Liver (tissue), 9 donors: ENCODE measurements around the gene UGT1A4. TPM values are rescaled to one million over a fixed set of nuclear protein-coding genes. Genes with fewer than 3 reads are reported as not detected.
A peak's percentile ranks its signal among the peaks of the same experiment; 100 is the strongest.

ENCODE experiments used
- DNase-seq: peaks from one replicate; pipeline ENCODE4 v3.0.0-alpha.2; 2017; ENCODE audit warnings: low spot score
- H3K27ac ChIP-seq, 2 donors: one replicate each; pipeline ENCODE4 v1.7.0; 2013; ENCODE audit warnings: inconsistent platforms in 2 of 2, low read length in 2 of 2, control low read depth in 1 of 2, low read depth in 1 of 2, mild to moderate bottlenecking in 1 of 2
- H3K27me3 ChIP-seq, 4 donors: one replicate each; pipeline versions ENCODE4 v1.6.1 to v1.7.0; 2013; ENCODE audit warnings: low read length in 3 of 4, inconsistent platforms in 1 of 4, mild to moderate bottlenecking in 1 of 4, moderate library complexity in 1 of 4; ENCODE audit not compliant: control insufficient read depth in 4 of 4, insufficient read depth in 4 of 4
- H3K36me3 ChIP-seq, 4 donors: one replicate each; pipeline versions ENCODE4 v1.6.1 to v1.7.0; 2013; ENCODE audit warnings: low read length in 3 of 4, mild to moderate bottlenecking in 3 of 4, low read depth in 1 of 4, moderate library complexity in 1 of 4; ENCODE audit not compliant: control insufficient read depth in 4 of 4, insufficient read depth in 3 of 4
- H3K4me1 ChIP-seq, 4 donors: one replicate each; pipeline versions ENCODE4 v1.6.1 to v1.7.0; 2013; ENCODE audit warnings: low read length in 3 of 4, mild to moderate bottlenecking in 3 of 4, moderate library complexity in 1 of 4; ENCODE audit not compliant: control insufficient read depth in 4 of 4, insufficient read depth in 4 of 4
- H3K4me3 ChIP-seq, 3 donors: one replicate each; pipeline versions ENCODE4 v1.6.1 to v1.7.0; 2013; ENCODE audit warnings: low read length in 3 of 3, control low read depth in 1 of 3, low read depth in 1 of 3, mild to moderate bottlenecking in 1 of 3
- H3K9ac ChIP-seq, 2 donors: one replicate each; pipeline ENCODE4 v1.7.0; 2013; ENCODE audit warnings: low read length in 2 of 2, mild to moderate bottlenecking in 2 of 2, moderate library complexity in 2 of 2, control low read depth in 1 of 2, low read depth in 1 of 2
- H3K9me3 ChIP-seq, 4 donors: one replicate each; pipeline versions ENCODE4 v1.6.1 to v1.7.0; 2013; ENCODE audit warnings: low read length in 3 of 4; ENCODE audit not compliant: control insufficient read depth in 4 of 4
- EGR1 ChIP-seq, 2 donors: IDR thresholded peaks; 2 replicates each; pipeline ENCODE4 v1.6.1; 2016 to 2018; ENCODE audit warnings: antibody characterized with exemption in 2 of 2, low read depth in 2 of 2
- FOXA1 ChIP-seq: IDR thresholded peaks from 2 replicates; pipeline ENCODE4 v1.6.1; 2016; ENCODE audit warnings: antibody characterized with exemption
- FOXA2 ChIP-seq: IDR thresholded peaks from 2 replicates; pipeline ENCODE4 v1.6.1; 2016; ENCODE audit warnings: antibody characterized with exemption
- GABPA ChIP-seq, 2 donors: IDR thresholded peaks in 1 of 2; conservative IDR thresholded peaks in 1 of 2; 2 replicates each; pipeline ENCODE4 v1.6.1; 2016; ENCODE audit warnings: antibody characterized with exemption in 2 of 2, mild to moderate bottlenecking in 1 of 2, moderate library complexity in 1 of 2
- HNF4A ChIP-seq, 2 donors: conservative IDR thresholded peaks; 2 replicates each; pipeline ENCODE4 v1.6.1; 2016; ENCODE audit warnings: antibody characterized with exemption in 2 of 2, mild to moderate bottlenecking in 2 of 2
- HNF4G ChIP-seq: IDR thresholded peaks from 2 replicates; pipeline ENCODE4 v1.6.1; 2016; ENCODE audit warnings: antibody characterized with exemption
- JUND ChIP-seq, 2 donors: IDR thresholded peaks; 2 replicates each; pipeline ENCODE4 v1.6.1; 2016; ENCODE audit warnings: antibody characterized with exemption in 2 of 2
- NR2F2 ChIP-seq: IDR thresholded peaks from 2 replicates; pipeline ENCODE4 v1.6.1; 2016; ENCODE audit warnings: antibody characterized with exemption
- RAD21 ChIP-seq, 2 donors: IDR thresholded peaks; 2 replicates each; pipeline ENCODE4 v1.6.1; 2016; ENCODE audit warnings: antibody characterized with exemption in 2 of 2, mild to moderate bottlenecking in 2 of 2
- RXRA ChIP-seq, 2 donors: IDR thresholded peaks; 2 replicates each; pipeline ENCODE4 v1.6.1; 2017 to 2018; ENCODE audit warnings: antibody characterized with exemption in 2 of 2, mild to moderate bottlenecking in 1 of 2
- SP1 ChIP-seq: IDR thresholded peaks from 2 replicates; pipeline ENCODE4 v1.6.1; 2018; ENCODE audit warnings: antibody characterized with exemption, mild to moderate bottlenecking
- TAF1 ChIP-seq: conservative IDR thresholded peaks from 2 replicates; pipeline ENCODE4 v1.6.1; 2016; ENCODE audit warnings: antibody characterized with exemption, mild to moderate bottlenecking
- YY1 ChIP-seq: IDR thresholded peaks from 2 replicates; pipeline ENCODE4 v1.6.1; 2016; ENCODE audit warnings: antibody characterized with exemption, mild to moderate bottlenecking
- WGBS: extraction: QIAGEN DNeasy Blood & Tissue Kit; methylation state at CpG from one replicate; pipeline ENCODE4 v1.1.7; 2013; 5-methylcytosine and 5-hydroxymethylcytosine counted together
- polyA plus RNA-seq, 2 donors: library from polyadenylated mRNA; stranded (reverse) in 1 of 2; unstranded in 1 of 2; fragments of 200-250 nt in 1 of 2; fragments of >200 nt in 1 of 2; fragmentation: Nextera tagmentation in 1 of 2; extraction: Ambion mirVana in 1 of 2; gene quantifications; one replicate each; pipeline versions ENCODE4 v1.2.1 to v1.2.3, GENCODE V29; 2013 to 2015
- total RNA-seq, 2 donors: library from RNA; depleted of rRNA; stranded (reverse); fragments of >200 nt; gene quantifications; one replicate each; pipeline ENCODE4 v1.2.3, GENCODE V29; 2014
- TF ChIP-seq, protein P1 (sequence below): fragments of 150-350 bp; IDR thresholded peaks from 2 replicates; pipeline ENCODE4 v1.5.1; 2017; ENCODE audit warnings: improper control_type of control experiment, low read depth, low read length; ENCODE audit not compliant: missing input control
- TF ChIP-seq, protein P2 (sequence below): IDR thresholded peaks from 2 replicates; pipeline ENCODE4 v1.6.1; 2016; ENCODE audit warnings: antibody characterized with exemption
- TF ChIP-seq, protein P3 (sequence below): IDR thresholded peaks from 2 replicates; pipeline ENCODE4 v1.6.1; 2016; ENCODE audit warnings: antibody characterized with exemption
- TF ChIP-seq, protein P4 (sequence below): IDR thresholded peaks from 2 replicates; pipeline ENCODE4 v1.6.1; 2016; ENCODE audit warnings: antibody characterized with exemption, mild to moderate bottlenecking
- TF ChIP-seq, protein P5 (sequence below): IDR thresholded peaks from 2 replicates; pipeline ENCODE4 v1.6.1; 2016; ENCODE audit warnings: antibody characterized with exemption
- donor health status: healthy.
- donor health status: healthy.
- donor health status: healthy.
- donor health status: healthy.
- donor health status: healthy.

UGT1A4 gene
- total RNA-seq = 100 to 1,000 TPM in 1 of 2 donors, not detected in 1; 136 TPM
- polyA plus RNA-seq = 100 to 1,000 TPM; 103 to 446 TPM

DNA sequence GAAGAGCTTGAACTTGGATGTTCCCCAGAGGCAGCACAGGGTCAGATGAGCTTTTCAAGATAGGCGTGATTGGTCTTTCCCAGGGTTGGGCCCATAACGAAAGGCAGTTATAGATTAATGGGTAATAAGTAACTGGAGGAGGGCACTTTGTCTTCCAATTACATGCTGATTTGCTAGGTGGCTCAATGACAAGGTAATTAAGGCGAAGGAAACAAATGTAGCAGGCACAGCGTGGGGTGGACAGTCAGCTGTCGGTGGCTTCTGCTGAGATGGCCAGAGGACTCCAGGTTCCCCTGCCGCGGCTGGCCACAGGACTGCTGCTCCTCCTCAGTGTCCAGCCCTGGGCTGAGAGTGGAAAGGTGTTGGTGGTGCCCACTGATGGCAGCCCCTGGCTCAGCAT lies at the start of gene UGT1A4:
UGT1A4 (plus strand) TSS at position 185 of the 400 bp plus-strand sequence; CDS start at position 270, 85 bp downstream.
- peaks cover 7 to 20% (median 12%) of the 10 kb centered on the region in 4 donors for H3K4me1 ChIP-seq
- H3K9ac ChIP-seq = peak within 1 kb of the TSS; percentile 80 to 86
- H3K27me3 ChIP-seq = no peaks in the 10 kb centered on the region
- peak within 1 kb of the TSS; percentile 67 to 98 (median 81) for H3K4me3 ChIP-seq
- 34% methylated on average over 7 of the region's 7 CpGs for WGBS
- DNase-seq = no peak
- peak; percentile 80 to 88 for TF ChIP-seq HNF4A (conservative IDR thresholded peaks at IDR 0.05)
- peak; percentile 98 for TF ChIP-seq RXRA (IDR thresholded peaks at IDR 0.05)
- peak; percentile 74 for TF ChIP-seq FOXA1
- peak; percentile 31 for TF ChIP-seq NR2F2
- TF ChIP-seq, protein P1, sequence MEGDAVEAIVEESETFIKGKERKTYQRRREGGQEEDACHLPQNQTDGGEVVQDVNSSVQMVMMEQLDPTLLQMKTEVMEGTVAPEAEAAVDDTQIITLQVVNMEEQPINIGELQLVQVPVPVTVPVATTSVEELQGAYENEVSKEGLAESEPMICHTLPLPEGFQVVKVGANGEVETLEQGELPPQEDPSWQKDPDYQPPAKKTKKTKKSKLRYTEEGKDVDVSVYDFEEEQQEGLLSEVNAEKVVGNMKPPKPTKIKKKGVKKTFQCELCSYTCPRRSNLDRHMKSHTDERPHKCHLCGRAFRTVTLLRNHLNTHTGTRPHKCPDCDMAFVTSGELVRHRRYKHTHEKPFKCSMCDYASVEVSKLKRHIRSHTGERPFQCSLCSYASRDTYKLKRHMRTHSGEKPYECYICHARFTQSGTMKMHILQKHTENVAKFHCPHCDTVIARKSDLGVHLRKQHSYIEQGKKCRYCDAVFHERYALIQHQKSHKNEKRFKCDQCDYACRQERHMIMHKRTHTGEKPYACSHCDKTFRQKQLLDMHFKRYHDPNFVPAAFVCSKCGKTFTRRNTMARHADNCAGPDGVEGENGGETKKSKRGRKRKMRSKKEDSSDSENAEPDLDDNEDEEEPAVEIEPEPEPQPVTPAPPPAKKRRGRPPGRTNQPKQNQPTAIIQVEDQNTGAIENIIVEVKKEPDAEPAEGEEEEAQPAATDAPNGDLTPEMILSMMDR = no peak
- peak in 1 of 2 donors; percentile 31 for TF ChIP-seq GABPA (IDR thresholded peaks at IDR 0.05 in 1 of 2, conservative IDR thresholded peaks at IDR 0.05 in 1 of 2)
- TF ChIP-seq EGR1 (IDR thresholded peaks at IDR 0.05; ENCODE audit: low read depth in 2 of 2) = peak in 1 of 2 donors; percentile 50
- peak; percentile 59 for TF ChIP-seq HNF4G
- TF ChIP-seq RAD21 (IDR thresholded peaks at IDR 0.05) = peak; percentile 60 to 66
- TF ChIP-seq SP1 = peak; percentile 89
- TF ChIP-seq, protein P2, sequence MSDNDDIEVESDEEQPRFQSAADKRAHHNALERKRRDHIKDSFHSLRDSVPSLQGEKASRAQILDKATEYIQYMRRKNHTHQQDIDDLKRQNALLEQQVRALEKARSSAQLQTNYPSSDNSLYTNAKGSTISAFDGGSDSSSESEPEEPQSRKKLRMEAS = peak; percentile 77
- TF ChIP-seq TAF1 = peak; percentile 96
- TF ChIP-seq FOXA2 = peak; percentile 75
- peak; percentile 66 to 81 for TF ChIP-seq JUND (IDR thresholded peaks at IDR 0.05)
- TF ChIP-seq, protein P3, sequence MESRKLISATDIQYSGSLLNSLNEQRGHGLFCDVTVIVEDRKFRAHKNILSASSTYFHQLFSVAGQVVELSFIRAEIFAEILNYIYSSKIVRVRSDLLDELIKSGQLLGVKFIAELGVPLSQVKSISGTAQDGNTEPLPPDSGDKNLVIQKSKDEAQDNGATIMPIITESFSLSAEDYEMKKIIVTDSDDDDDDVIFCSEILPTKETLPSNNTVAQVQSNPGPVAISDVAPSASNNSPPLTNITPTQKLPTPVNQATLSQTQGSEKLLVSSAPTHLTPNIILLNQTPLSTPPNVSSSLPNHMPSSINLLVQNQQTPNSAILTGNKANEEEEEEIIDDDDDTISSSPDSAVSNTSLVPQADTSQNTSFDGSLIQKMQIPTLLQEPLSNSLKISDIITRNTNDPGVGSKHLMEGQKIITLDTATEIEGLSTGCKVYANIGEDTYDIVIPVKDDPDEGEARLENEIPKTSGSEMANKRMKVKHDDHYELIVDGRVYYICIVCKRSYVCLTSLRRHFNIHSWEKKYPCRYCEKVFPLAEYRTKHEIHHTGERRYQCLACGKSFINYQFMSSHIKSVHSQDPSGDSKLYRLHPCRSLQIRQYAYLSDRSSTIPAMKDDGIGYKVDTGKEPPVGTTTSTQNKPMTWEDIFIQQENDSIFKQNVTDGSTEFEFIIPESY = peak; percentile 59
- TF ChIP-seq YY1 = peak; percentile 83
- TF ChIP-seq, protein P4, sequence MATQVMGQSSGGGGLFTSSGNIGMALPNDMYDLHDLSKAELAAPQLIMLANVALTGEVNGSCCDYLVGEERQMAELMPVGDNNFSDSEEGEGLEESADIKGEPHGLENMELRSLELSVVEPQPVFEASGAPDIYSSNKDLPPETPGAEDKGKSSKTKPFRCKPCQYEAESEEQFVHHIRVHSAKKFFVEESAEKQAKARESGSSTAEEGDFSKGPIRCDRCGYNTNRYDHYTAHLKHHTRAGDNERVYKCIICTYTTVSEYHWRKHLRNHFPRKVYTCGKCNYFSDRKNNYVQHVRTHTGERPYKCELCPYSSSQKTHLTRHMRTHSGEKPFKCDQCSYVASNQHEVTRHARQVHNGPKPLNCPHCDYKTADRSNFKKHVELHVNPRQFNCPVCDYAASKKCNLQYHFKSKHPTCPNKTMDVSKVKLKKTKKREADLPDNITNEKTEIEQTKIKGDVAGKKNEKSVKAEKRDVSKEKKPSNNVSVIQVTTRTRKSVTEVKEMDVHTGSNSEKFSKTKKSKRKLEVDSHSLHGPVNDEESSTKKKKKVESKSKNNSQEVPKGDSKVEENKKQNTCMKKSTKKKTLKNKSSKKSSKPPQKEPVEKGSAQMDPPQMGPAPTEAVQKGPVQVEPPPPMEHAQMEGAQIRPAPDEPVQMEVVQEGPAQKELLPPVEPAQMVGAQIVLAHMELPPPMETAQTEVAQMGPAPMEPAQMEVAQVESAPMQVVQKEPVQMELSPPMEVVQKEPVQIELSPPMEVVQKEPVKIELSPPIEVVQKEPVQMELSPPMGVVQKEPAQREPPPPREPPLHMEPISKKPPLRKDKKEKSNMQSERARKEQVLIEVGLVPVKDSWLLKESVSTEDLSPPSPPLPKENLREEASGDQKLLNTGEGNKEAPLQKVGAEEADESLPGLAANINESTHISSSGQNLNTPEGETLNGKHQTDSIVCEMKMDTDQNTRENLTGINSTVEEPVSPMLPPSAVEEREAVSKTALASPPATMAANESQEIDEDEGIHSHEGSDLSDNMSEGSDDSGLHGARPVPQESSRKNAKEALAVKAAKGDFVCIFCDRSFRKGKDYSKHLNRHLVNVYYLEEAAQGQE = peak; percentile 93
- TF ChIP-seq, protein P5, sequence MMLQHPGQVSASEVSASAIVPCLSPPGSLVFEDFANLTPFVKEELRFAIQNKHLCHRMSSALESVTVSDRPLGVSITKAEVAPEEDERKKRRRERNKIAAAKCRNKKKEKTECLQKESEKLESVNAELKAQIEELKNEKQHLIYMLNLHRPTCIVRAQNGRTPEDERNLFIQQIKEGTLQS = no peak
- peak within 1 kb of the TSS; percentile 72 to 89 for H3K27ac ChIP-seq
- H3K9me3 ChIP-seq = no peaks in the 10 kb centered on the region
- no peaks in the 10 kb centered on the region for H3K36me3 ChIP-seq
